HG02938 (cell line): ENCODE results near the gene STK16.
"Not testable (repeated sequence)": the region's sequence is repeated elsewhere in the genome, so short reads cannot be mapped to it uniquely, and the experiment has no call there.

Source experiments
- ATAC-seq: cut with Tn5 transposase; IDR thresholded peaks from one replicate; pipeline ENCODE4 v1.9.1; 2021; ENCODE audit warnings: mild to moderate bottlenecking, moderate library complexity; ENCODE audit not compliant: unreplicated experiment

The STK16 gene

GRCh38 chr2:219286436-219287115, 41.3 kb downstream of the STK16 start:
- no peak for ATAC-seq

GRCh38 chr2:219287116-219287440, 41.8 kb downstream of the STK16 start:
- not testable (repeated sequence) for ATAC-seq

- no peak for ATAC-seq
These were observed 42.4 kb downstream of the STK16 start for GRCh38 chr2:219287580-219288265.

GRCh38 chr2:219289195-219289536, 43.9 kb downstream of the STK16 start:
- no peak for ATAC-seq

GRCh38 chr2:219289537-219290361, 44.5 kb downstream of the STK16 start:
- ATAC-seq: no peak

GRCh38 chr2:219290381-219291171, 45.3 kb downstream of the STK16 start:
- ATAC-seq: no peak

GRCh38 chr2:219291394-219291793, 46.1 kb downstream of the STK16 start:
- no peak for ATAC-seq

GRCh38 chr2:219291910-219292490, 46.7 kb downstream of the STK16 start:
- no peak for ATAC-seq

GRCh38 chr2:219292616-219293015, 47.3 kb downstream of the STK16 start:
- no peak for ATAC-seq

- no peak for ATAC-seq
These were observed 48.5 kb downstream of the STK16 start for GRCh38 chr2:219293736-219294231.

- ATAC-seq: peak; percentile 81
These were observed 49.4 kb downstream of the STK16 start for GRCh38 chr2:219294356-219295351.

GRCh38 chr2:219296142-219296541, 50.9 kb downstream of the STK16 start:
- no peak for ATAC-seq

GRCh38 chr2:219296631-219297391, 51.5 kb downstream of the STK16 start:
- no peak for ATAC-seq

- ATAC-seq: no peak
These were observed 52.6 kb downstream of the STK16 start for GRCh38 chr2:219297766-219298456.

GRCh38 chr2:219298759-219299371, 53.6 kb downstream of the STK16 start:
- peak; percentile 40 for ATAC-seq

GRCh38 chr2:219299372-219299760, 54.1 kb downstream of the STK16 start:
- no peak for ATAC-seq
